ENCODE measurements around the gene C1orf232.

C1orf232 gene

DNA sequence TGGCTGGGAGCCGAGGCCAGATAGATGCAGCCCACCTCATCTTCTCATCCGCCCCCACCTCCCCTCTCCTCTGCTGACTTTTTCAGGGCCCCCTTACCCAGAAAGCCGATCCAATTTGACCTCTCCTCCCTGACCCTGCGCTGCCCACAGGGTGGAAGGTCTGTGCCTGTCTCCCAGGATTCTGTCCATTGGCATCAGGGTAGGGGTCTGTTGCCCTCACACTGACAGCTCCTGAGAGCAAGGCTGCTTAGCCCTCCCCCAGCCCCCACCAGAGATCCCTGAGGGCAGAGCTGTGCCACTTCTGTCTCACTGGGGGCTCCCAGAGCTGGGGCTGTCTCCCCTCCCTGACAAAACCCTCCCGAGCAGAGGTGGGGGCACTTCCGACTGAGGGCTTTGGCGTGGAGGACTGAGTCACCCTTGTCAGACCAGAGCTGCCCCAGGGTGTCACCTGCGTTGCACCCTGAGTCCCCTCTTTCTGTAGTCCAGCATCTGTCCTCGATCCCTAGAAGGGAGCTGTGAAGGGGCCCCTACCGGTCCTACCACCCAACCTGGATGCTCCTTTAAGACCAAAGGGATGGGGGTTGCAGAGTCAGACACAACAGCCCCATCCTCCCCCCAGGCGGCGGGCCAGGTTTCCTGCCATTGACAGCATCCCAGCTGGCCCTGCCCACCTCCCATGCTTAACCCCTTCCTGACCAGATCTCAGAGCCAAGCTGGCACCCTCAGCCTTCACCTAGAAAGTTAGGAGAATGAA is 12.3 kb downstream of the C1orf232 start:
- peak in 1 of 4 experiments; percentile 11 for DNase-seq

DNA sequence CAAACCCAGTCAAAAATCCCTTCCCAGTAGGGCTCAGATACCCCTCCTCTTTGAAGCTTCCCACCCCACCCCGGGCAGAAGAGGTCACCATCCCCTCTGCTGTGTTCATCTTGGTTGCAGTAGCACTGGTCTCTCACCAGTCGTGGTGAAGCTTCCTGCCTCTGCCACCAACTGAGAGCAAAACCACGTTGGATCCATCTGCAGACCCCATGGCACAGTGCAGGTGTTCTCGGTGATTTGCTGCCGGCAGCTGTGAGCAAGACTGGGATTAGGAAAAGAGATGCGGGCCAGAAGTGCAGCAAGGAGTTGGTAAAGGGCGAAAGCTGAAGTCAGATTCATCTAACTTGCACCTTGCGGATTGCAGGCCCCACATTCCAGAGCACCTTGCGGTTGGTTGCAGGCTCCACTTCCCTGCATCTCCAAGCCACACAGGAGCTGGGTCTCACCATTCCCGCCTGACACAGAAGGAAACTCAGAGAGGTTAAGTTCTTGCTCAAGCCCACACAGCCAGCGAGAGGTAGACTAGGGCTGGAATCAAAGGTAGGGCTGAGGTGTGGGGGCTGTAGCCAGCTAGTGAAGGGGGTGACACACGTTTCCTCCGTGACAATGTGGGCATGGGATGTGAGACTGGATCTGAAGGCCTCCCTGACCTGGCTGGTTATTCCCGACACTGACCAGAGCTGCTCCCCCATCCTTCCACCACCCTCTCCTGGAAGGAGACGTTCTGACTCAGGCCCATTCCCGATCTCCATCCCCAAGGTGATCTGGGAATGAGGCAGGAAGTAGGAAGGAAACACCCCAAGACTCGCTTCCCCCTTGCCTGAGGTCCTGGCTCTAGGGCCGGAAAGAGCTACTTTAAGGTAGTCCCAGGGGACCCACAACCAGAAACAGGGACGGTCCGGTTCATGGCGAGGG is 13.1 kb downstream of the C1orf232 start:
- DNase-seq, result no peak

DNA sequence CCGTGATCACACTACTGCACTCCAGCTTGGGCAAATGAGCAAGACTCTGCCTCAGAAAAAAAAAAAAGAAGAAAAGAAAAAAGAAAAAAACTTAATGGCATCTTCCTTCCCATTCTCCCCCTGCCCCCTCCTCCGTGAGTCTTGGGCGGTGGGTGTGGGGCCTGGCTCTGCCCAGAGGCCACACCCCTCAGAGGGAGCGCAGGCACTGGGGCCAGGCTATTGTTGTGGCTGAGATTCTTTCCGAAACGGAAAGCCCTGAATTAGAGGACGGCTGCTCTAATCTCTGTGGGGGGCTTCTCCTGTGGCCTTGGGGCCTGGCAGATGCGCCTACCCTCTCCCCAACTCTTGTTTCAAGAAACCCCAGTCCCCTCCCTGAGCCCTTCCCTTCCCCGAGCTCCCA is 14.0 kb downstream of the C1orf232 start:
- DNase-seq, result no peak

DNA sequence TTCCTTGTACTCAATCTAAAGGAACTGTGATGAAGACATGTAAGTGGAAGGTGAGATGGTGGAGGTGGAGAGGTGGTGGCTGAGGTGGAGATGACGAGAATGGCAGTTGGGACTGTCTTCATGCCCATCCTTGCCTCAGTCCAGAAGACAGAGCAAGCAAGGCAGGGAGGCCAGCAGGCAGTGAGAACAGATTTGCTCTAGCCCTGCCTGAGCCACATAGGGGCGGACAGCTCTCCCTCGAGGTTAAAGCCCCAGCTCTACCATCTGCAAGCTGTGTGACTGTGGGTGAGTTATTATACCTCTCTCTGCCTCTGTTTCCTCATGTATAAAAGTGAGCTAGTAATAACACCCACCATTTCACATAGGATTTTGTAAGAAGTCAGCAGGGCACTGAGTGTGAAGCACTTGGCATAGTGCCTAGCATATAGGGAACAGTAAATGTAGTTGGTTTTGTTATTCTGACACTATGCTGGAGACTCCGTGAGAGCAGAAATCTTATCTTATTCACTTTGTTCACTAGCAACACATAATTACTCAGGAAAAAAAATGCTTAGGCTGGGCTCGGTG is 14.7 kb downstream of the C1orf232 start:
- DNase-seq, result no peak

DNA sequence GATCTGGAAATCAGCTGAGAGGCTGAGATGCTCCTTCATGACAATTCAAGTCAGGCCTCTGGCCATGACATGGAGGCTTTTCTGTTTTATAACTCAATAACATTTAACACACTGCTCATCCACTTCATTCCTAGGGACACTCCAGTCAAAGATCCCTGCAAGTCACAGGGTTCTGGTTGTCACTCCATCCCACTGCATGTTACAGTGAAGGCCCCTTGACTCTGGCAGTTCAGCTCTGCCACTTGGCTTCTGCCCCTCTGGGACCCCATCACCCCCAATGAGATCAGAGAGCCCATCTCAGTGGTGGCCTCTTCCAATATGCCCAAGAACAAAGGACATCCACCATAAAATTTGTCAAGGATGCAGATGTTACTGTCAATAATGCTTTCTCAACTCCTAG is 19.9 kb downstream of the C1orf232 start:
- no peak for DNase-seq

DNA sequence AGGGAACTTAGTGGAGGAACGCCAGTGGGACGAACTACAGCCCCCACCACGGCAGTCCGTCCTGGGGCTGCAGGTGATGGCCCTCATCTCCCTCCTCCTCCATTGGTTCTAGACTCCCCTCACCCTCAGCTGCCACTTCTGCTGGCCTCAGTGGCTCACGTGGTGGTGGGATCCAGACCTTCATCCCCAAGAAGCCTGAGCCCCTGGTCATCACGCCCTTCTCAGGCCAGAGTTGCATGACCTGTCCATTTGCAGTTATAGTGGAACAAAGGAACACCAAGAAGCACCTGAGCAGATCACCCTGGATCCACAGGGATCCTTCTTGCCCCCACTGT is 22.8 kb downstream of the C1orf232 start:
- DNase-seq, result no peak

DNA sequence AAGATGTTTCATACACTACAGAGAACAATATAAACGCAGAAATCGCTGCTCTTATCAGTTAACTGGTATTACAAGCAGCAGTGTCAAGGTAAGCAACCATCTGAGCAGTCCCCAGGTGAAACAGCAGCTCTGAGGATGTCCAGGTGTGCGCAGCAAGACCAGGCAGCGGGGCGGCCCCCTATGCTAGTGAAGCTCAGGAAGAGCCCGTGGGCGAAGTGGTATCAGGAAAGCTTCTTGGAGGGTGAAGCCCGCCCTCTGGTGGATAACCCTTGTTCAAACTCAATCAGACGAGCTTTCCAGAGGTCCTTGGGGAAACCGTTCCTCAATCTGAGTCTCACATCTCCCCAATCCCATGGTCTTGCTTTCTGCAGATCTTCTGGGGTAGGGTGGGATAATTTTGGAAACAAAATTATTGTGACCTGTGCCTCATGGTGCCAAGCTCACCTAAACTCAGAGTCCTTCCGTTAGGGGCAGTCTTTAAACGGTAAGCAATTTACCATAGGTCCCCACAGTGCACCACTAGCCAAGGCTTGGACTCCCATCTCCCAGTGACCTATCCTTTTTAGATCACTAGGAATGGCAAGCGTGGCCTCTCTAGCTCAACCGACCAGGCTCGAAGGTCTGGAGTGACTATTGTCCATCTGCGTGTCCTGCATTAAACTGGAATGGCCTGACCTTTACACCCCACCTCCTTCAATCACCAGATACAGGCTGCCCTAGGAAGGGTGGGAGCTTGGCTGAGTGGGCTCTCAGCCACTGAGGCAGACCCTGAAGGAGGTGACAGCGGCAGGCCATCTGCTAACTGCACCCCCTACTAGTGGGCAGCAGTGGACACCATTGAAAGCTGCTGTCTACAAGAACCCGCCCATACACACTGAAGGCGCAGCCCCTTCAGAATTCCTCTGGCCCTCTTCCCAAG is 23.5 kb downstream of the C1orf232 start:
- DNase-seq, result peak in 3 of 4 experiments; percentile 41 to 65 (median 42)

DNA sequence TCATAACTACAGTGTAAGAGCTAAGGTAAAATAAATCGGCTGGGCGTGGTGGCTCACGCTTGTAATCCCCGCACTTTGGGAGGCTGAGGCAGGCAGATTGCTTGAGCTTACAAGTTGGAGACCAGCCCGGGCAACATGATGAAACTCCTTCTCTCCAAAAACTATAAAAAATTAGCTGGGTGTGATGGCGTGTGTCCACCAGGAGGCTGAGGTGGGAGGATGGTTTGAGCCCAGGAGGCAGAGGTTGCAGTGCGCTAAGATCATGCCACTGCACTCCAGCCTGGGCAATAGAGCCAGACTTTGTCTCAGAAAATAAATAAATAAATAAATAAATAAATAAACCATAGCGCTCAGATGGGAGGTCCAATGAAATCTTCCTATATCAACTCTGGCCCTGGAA is 26.6 kb downstream of the C1orf232 start:
- DNase-seq, result no peak

DNA sequence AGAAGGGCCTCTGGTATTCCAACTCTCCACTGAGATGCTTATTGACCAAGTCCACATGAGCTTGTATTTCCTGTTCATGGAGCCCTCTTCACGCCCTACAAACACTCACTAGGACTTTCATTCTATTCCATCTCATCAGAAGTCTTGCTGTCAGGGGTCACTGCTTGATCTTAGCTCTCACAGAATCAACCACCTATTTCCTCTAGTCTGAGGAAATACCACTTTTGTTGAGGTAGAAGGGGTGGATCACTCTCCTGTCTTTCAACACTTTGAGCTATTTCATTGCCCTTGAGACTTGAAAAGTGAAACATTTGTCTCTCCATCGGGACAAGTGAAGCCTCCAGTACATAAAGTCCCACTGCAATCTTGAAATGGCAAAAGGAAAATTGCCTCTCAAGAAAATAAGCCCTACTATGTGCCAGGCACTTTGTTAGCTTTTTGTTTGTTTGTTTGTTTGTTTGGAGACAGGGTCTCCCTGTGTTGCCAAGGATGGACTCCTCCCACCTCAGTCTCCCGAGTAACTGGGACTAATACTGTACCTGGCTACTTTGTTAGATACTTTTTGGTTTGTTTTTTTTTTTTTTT is 29.7 kb downstream of the C1orf232 start:
- DNase-seq, result no peak

DNA sequence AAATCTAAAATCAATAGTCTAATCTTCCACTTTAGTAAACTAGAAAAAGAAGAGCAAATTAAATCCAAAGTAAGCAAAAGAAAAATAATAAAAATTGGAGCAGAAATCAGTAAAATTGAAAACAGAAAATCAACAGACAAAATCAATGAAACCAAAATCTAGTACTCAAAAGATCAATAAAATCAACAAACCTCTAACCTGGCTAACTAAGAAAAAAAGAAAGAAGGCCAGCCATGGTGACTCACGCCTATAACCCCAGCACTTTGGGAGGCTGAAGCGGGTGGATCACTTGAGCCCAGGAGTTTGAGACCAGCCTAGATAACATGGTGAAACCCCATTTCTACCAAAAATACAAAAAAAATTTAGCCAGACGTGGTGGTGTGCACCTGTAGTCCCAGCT is 34.3 kb downstream of the C1orf232 start:
- DNase-seq, result no peak

DNA sequence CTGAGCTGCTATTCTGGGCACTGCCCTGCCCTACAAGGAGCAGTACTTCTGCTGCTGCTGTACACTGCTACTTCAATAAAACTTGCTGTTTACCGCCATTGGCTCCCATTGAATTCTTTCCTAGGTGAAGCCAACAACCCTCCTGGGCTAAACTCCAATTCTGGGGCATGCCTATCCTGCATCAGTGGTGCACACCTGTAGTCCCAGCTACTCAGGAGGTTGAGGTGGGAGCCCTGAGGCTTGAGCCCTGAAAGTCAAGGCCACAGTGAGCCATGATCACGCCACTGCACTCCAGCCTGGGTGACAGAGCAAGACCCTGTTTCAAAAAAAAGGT is 36.0 kb downstream of the C1orf232 start:
- DNase-seq, result no peak

DNA sequence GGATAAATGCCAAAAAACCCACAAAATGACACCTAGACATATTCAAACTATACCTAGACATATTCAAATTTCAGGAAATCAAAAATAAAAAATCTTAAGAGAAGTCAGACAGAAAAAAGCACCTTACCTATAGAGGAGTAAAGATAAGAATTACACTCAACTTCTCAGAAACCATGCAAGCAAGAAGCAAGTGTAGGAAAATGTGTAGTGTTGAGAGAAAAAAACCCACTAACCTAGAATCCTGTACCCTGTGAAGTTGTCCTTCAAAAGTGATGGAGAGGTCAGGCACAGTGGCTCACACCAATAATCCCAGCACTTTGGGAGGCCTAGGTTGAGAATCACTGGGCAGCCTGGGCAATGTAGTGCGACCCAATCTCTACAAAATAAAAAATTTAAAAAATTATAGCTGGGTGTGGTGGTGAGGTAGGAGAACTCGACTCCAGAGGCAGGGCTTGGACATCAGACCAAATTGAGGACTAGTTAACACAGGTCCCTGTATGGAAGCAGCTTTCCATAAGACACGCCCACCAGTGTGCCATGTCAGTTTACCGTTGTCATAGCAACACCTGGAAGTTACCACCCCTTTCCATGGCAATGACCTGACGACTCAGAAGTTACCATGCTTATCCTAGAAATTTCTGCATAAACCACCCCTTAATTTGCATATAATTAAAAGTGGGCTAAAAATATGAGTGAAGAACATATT is 36.5 kb downstream of the C1orf232 start:
- DNase-seq, result no peak

DNA sequence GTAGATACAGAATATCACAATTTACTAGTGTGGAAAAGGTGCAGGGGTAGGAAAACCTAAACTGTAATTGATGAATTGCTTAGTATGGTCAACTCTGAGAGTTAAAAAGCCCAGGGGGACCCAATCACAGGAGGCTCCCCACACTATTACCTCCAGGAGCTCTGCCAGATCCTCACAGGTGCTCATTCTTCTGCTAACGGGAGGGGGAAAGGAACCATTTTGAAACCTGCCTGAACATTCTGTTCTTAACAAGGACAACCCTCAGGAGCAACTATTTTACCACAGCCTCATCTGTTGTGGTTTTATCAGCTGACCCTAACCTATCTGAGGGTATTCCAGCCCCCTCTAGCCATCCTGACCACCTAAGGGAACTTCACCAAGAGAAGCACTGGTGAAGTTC is 38.1 kb downstream of the C1orf232 start:
- DNase-seq, result no peak

DNA sequence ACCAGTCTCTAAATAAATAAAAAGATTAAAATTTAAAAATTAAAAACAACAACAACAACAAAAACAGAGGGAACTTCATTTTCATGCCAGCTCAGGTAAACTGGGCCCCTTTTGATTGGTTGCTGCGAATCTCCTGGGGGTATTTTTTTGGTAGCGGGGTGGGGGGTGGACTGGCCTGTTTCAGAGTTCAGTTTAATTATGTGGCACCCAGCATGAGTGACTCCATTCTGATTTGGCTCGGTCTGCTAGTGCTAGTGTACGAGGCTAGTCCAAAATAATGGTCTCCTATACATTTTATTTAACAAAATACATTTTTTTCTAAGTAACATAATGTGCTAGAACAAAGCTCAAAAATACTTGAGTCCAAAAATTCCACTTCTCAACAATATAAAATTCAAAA is 39.0 kb downstream of the C1orf232 start:
- no peak for DNase-seq

DNA sequence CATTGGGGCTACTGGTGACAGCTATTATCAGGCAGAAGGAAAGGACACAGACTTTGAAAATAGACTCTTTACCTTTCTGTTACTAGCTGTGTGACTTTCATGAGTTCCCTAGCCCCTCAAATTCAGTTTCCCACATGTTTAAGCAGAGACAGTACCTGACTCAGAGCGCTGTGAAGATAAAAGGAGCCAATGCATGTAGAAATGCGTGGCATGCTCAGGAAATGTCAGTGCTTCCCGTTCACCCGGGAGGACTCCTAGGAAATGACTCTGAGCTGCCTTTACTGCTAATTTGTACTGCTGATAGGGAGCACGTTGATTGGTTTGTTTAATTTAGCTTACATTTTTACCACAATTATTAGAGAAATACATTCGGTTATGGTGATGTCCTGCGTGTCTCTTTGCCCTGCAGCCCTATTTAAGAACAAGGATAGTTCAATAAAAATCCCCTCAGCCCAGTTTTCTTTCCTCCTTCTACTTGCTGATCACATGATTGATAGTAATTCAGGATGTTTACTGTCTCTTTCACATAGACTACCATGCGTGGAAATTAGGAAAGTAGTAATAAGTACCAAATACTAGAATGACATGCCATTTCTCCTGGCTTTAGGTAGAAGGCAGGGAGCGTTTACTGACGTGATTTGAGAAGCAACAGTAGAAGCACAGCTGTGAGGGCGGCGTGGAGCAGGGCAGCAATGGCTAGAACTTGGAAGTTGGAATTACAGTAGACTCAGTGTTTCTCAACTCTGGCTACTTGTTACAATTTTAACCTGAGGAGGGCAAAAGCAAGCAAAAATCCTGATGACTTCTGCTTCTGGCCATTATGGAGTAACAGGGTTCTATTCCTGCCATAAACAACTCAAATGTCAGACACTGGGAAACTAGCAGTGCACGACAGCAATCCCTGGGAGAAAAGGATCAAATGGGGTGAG is 41.3 kb downstream of the C1orf232 start:
- no peak for DNase-seq

DNA sequence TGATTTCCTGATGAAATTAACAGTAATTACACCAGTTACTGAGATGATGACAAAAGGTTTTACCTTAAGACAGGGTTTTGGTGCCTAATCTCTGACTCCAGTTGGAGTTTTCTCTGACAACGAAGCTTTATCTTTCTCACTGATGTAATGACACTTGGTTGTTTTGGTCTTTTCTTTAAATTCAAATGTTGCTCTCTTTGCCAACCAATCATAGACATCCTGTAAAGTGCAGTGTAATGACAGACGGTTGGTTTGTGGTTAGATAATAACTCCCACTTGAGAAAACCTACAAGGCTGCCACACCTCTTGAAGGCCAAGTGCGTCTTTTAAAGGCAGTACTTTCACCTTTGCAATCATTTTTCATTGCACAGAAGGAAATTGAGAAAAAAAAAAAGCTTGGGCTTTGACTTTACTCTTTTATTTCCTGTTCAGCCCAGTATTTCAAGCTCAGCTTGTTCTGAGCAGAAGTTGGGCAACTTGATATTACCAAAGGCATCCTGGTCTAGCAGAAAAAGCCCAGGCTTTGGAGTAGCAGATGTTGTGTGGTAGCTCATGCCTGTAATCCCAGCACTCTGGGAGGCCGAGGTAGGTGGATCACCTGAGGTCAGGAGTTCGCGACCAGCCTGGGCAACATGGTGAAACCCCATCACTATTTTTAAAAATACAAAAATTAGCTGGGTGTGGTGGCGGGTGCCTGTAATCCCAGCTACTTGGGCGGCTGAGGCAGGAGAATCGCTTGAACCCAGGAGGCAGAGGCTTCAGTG is 42.3 kb downstream of the C1orf232 start:
- DNase-seq, result peak in 1 of 4 experiments; percentile 22

DNA sequence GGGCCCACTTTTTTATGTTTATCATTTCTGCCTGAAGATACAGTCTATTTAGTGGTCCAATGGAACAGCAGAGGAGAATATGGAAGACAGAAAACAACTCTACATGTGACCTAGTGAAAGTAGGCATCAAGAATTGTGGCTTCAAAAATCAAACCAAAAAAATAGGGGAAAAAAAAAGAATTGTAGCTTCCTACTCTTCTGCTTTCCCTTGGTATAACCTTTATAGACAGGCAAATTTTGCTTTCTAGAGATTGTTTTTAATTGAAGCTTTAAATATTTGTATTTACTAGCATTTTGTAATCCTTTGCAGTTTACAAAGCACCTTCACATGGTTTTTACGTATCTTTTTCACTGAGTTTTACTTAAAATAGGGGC is 42.8 kb downstream of the C1orf232 start:
- DNase-seq, result no peak

DNA sequence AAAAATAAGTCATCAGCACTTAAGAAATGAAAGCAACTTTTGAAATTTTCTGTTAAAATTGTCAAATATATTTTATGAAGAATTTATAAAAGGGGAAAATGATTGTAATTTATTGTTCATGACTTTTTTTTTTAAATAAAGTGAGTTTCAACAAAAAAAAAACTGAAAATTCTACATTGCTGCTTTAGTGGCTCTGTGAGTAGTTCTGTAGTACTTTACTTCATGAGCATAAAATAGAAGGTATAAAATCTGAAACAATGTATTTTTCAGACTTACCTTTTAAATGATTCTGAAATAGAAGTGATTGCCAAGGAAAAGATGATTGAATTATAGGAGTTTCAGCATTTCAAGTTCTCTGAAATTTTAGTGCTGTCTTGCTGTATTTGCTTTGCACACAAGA is 43.4 kb downstream of the C1orf232 start:
- DNase-seq, result no peak

DNA sequence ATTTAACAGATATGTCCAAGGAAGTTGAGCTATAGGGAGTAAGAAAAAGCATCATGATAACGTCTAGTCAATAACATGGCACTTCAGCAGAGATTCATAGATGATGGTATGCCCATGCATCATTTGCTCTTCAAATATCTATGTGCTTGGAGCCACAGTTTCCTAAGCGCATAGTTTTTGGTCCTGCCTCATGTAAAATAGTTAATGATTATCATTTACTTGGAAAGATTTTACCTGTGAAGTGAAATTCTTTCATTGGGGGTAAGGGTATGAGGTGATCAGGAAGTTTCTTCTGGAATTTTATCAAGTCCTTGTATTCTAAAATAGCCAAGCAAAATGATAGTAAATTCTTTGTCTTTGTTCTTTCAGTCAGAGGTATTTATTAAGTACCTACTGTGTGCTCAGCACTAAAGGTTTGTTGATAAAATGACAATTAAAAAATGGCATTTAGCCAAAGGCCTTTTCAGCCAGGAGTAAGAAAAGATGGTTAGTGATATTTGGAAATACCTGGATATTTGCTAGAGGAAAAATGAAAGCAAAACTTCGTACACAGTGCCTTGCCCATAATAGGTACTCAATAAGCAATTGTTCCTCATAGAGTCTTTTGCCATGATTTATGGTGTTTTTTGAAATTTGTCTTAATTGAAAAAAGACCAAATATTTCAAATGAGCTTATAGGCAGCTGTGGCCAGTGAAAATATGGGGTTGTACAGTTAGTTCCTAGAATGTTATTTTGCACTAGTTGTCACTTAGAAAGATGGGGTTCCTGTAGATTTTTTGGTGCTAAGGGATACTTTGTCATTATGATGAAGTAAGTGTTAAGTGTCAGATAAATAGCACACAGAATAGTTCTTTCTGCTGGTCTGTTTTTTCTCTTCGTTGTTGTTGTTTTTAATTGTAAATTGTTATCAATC is 44.1 kb downstream of the C1orf232 start:
- no peak for DNase-seq

Measured in activated naive CD4-positive, alpha-beta T cell (primary cell).